Measurements from ENCODE around the gene FAM221A. TPM values are rescaled to one million over a fixed set of nuclear protein-coding genes. Genes with fewer than 3 reads are reported as not detected.

FAM221A gene, protein sequence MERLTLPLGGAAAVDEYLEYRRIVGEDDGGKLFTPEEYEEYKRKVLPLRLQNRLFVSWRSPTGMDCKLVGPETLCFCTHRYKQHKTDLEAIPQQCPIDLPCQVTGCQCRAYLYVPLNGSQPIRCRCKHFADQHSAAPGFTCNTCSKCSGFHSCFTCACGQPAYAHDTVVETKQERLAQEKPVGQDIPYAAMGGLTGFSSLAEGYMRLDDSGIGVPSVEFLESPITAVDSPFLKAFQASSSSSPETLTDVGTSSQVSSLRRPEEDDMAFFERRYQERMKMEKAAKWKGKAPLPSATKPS
- total RNA-seq, result 1 to 10 TPM; 4.7 to 5.4 TPM

DNA sequence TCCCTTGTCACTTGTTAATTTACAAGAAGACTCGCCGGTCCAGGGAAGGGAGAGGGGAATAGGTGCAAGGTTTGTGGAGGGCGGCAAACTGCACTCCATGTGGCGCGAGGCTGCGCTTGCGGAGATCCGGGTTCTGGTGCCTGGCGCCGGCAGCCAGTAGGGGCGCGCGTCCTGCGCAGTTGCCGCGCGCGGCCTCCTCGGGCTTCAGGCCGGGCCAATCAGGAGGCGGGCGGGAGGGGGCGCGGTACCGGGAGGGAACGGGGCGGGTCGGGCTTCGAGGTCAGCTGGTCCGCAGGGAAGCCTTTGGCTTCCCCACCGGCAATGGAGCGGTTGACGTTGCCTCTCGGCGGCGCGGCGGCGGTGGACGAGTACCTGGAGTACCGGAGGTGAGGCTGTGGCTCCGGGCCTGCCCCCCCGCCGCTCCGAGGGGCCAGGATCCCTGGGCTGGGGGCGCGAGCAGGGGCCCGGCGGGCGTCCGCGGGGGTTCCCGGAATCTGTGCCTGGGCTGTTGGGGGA is at the start of gene FAM221A:
TSS of gene FAM221A (plus strand) at position 302 of the 516 bp plus-strand sequence. CDS start at position 322, 20 bp downstream.
- Mint-ChIP-seq H3K36me3 (ENCODE audit: low read depth) (no peaks in the 10 kb centered on the region), H3K4me1 (ENCODE audit: low read depth) (peaks cover 11% of the 10 kb centered on the region), H3K27ac (peak within 1 kb of the TSS; percentile 70), H3K4me3 (peak within 1 kb of the TSS; percentile 92), H3K9me3 (ENCODE audit: insufficient read depth) (no peaks in the 10 kb centered on the region), H3K27me3 (ENCODE audit: low read depth) (peaks cover 6% of the 10 kb centered on the region)
- ATAC-seq (peak; percentile 98), DNase-seq (peak; percentile 85)
- ChIA-PET POLR2A (no interaction called here), CTCF (interaction anchor here (0.9 to 6.5 kb wide), 9 partner anchors 9 to 134 kb away, joined by 3 to 30 read pairs (median 4); partner anchors contain the start of genes CCDC126 and STK31)

DNA sequence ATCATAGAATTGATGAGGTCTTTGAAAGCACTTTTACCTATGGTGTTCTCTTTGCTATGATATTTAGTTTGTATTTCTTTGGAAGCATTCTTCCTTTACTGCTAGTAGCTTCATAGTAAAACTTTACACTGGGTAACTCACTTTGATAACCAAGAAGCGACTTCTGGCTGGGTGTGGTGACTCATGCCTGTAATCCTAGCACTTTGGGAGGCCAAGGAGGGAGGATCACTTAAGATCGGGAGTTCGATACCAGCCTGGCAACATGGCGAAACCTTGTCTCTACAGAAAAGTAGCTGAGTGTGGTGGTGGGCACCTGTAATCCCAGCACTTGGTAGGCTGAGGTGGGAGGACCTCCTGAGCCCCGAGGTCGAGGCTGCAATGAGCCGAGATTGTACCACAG is 46.6 kb upstream of the FAM221A start:
- Mint-ChIP-seq H3K4me3 (no peak overlapping the region), H3K9me3 (ENCODE audit: insufficient read depth) (no peaks in the 10 kb centered on the region), H3K27ac (no peak overlapping the region), H3K4me1 (ENCODE audit: low read depth) (no peaks in the 10 kb centered on the region), H3K36me3 (ENCODE audit: low read depth) (peaks cover 2% of the 10 kb centered on the region), H3K27me3 (ENCODE audit: low read depth) (no peaks in the 10 kb centered on the region)
- ChIA-PET POLR2A (no interaction called here), CTCF (no interaction called here)
- ATAC-seq (no peak), DNase-seq (no peak)

DNA sequence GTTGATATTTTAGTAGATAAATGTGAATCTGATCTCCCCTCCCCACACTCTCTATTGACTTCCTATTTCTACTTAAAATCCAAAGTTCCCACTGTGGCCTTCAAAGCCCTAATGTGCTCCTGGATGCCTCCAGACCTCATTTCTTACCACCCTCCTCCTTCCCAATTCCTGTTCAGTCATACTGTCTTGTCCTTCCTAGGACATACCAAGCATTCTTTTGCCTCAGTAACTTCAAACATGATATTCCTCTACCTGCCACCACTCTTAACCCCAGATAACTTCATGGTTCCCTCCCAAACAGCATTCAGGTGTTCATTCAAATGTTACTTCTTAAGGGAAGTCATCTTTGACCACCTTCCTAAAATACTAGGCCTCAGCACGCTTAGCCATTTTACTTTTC is 34.2 kb upstream of the FAM221A start:
- ATAC-seq (no peak), DNase-seq (no peak)
- ChIA-PET CTCF (no interaction called here), POLR2A (no interaction called here)
- Mint-ChIP-seq H3K27me3 (ENCODE audit: low read depth) (no peaks in the 10 kb centered on the region), H3K9me3 (ENCODE audit: insufficient read depth) (no peaks in the 10 kb centered on the region), H3K4me1 (ENCODE audit: low read depth) (no peaks in the 10 kb centered on the region), H3K4me3 (no peak overlapping the region), H3K27ac (no peak overlapping the region), H3K36me3 (ENCODE audit: low read depth) (no peaks in the 10 kb centered on the region)

DNA sequence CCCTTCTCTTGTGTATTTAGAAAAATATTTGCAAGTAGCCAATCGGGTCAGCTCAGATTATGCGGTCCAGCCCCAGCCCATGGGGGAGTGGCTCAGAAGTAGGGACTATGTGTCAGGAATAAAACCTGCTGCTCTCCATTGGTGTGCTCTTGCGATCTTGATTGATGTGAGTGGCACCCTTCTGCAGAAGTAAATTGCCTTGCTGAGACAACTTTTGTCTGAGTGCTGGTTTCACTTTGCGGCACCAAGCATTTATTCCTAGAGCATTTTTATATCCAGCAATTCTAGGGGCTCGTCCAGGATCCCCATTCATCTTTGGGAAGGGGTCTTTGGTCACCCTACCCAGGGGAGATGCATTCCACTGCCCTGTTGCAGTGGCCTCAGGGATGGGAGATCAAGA is 26.1 kb upstream of the FAM221A start:
- Mint-ChIP-seq H3K27ac (no peak overlapping the region), H3K4me3 (no peak overlapping the region), H3K27me3 (ENCODE audit: low read depth) (no peaks in the 10 kb centered on the region), H3K9me3 (ENCODE audit: insufficient read depth) (no peaks in the 10 kb centered on the region), H3K36me3 (ENCODE audit: low read depth) (no peaks in the 10 kb centered on the region), H3K4me1 (ENCODE audit: low read depth) (no peaks in the 10 kb centered on the region)
- no peak for ATAC-seq
- POLR2A ChIA-PET, result no interaction called here
- DNase-seq, result no peak
- CTCF ChIA-PET, result no interaction called here

DNA sequence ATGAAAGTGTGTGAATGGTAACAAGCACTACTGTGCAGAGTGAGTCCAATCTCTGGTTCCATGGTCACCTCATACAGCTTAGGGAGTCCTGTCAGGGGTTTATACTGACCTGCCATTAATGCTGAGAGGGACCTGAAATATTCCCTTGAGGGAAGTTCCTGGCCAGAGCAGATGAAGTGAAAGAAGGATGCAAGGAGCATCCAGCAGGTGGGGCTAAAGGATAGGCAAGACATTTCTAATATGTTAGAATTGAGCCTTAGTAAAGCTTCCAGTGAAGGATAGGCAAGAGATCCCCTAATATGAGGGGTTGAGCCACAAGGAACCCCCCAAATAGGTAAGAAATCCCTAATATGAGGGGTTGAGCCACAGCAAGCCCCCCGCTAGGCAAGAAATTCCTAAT is 25.5 kb upstream of the FAM221A start:
- POLR2A ChIA-PET, result no interaction called here
- no peak for ATAC-seq
- Mint-ChIP-seq H3K9me3 (ENCODE audit: insufficient read depth) (no peaks in the 10 kb centered on the region), H3K4me3 (no peak overlapping the region), H3K4me1 (ENCODE audit: low read depth) (no peaks in the 10 kb centered on the region), H3K27me3 (ENCODE audit: low read depth) (no peaks in the 10 kb centered on the region), H3K36me3 (ENCODE audit: low read depth) (no peaks in the 10 kb centered on the region), H3K27ac (no peak overlapping the region)
- DNase-seq, result peak; percentile 24
- CTCF ChIA-PET, result no interaction called here

DNA sequence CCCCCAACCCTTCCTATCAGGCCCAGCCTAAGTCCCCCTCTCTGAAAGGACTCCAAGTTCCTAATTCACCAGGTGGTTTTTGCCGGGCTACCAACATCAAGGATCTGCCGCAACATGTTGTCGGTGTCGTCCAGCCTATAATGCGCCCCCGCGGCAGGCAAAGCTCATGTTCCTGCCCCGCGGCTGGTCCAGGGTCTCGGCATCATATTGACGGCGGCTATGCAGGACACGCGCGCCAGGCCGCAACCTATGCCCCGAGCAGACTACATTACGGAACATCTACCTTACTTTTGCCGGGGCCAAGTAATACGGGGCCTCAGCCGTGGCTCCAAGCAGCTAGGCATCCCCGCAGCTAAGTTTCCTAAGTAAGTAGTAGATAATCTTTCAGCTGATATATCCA is 24.6 kb upstream of the FAM221A start:
- ATAC-seq (no peak), DNase-seq (no peak)
- ChIA-PET POLR2A (no interaction called here), CTCF (no interaction called here)
- H3K4me1 Mint-ChIP-seq (ENCODE audit: low read depth), result no peaks in the 10 kb centered on the region
- no peak overlapping the region for H3K27ac Mint-ChIP-seq
- no peaks in the 10 kb centered on the region for H3K9me3 Mint-ChIP-seq (ENCODE audit: insufficient read depth)
- H3K27me3 Mint-ChIP-seq (ENCODE audit: low read depth), result no peaks in the 10 kb centered on the region
- no peaks in the 10 kb centered on the region for H3K36me3 Mint-ChIP-seq (ENCODE audit: low read depth)
- no peak overlapping the region for H3K4me3 Mint-ChIP-seq

DNA sequence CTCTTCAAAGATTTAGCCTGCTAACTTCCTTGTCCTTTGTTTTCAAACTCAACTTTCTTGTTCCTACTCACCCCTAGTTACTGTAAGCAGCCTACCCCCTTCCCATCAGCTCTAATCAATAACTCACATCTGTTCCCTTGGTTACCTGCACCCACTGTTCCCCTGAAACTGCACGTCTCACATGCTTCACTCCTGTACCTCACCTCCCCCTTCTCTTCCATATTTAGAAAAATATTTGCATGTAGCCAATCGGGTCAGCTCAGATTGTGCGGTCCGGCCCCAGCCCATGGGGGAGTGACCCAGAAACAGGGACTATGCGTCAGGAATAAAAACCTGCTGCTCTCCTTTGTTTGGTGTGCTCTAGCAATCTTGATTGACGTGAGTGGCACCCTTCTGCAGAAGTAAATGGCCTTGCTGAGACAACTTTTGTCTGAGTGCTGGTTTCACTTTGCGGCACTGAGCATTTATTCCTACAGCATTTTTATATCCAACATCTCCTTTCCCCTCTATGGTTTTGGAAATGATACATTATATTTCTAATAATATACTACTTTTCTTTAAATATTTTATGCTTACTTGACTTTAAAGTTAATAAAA is 21.1 kb upstream of the FAM221A start:
- H3K4me3 Mint-ChIP-seq, result no peak overlapping the region
- DNase-seq (no peak), ATAC-seq (no peak)
- H3K27ac Mint-ChIP-seq, result no peak overlapping the region
- no peaks in the 10 kb centered on the region for H3K36me3 Mint-ChIP-seq (ENCODE audit: low read depth)
- no peaks in the 10 kb centered on the region for H3K9me3 Mint-ChIP-seq (ENCODE audit: insufficient read depth)
- POLR2A ChIA-PET, result interaction anchor here (0.7 kb wide), 1 partner anchor 12 kb away, joined by 4 read pairs; no protein-coding TSS in a partner anchor
- H3K27me3 Mint-ChIP-seq (ENCODE audit: low read depth), result no peaks in the 10 kb centered on the region
- no peaks in the 10 kb centered on the region for H3K4me1 Mint-ChIP-seq (ENCODE audit: low read depth)
- CTCF ChIA-PET, result no interaction called here

DNA sequence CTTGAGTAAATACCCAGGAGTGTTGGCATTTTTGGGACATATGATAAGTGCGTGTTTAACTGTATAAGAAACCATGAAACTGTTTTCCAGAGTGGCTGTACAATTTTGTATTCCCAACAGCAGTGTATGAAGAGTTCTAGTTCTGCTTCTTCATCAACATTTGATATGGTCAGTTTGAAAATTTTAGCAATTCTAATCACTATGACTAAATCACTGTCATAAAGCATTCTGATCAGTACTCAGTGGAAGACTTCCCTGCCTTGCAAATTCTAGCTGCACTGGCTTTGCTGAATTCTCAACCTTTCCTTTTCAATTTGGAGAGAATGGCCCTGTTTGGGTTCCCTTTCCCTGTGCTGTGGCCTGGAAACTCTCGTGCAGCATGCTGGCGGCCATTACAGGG is 18.6 kb upstream of the FAM221A start:
- ChIA-PET CTCF (no interaction called here), POLR2A (no interaction called here)
- Mint-ChIP-seq H3K4me3 (no peak overlapping the region), H3K4me1 (ENCODE audit: low read depth) (no peaks in the 10 kb centered on the region), H3K27me3 (ENCODE audit: low read depth) (no peaks in the 10 kb centered on the region), H3K9me3 (ENCODE audit: insufficient read depth) (no peaks in the 10 kb centered on the region), H3K27ac (no peak overlapping the region), H3K36me3 (ENCODE audit: low read depth) (no peaks in the 10 kb centered on the region)
- DNase-seq, result no peak
- no peak for ATAC-seq

DNA sequence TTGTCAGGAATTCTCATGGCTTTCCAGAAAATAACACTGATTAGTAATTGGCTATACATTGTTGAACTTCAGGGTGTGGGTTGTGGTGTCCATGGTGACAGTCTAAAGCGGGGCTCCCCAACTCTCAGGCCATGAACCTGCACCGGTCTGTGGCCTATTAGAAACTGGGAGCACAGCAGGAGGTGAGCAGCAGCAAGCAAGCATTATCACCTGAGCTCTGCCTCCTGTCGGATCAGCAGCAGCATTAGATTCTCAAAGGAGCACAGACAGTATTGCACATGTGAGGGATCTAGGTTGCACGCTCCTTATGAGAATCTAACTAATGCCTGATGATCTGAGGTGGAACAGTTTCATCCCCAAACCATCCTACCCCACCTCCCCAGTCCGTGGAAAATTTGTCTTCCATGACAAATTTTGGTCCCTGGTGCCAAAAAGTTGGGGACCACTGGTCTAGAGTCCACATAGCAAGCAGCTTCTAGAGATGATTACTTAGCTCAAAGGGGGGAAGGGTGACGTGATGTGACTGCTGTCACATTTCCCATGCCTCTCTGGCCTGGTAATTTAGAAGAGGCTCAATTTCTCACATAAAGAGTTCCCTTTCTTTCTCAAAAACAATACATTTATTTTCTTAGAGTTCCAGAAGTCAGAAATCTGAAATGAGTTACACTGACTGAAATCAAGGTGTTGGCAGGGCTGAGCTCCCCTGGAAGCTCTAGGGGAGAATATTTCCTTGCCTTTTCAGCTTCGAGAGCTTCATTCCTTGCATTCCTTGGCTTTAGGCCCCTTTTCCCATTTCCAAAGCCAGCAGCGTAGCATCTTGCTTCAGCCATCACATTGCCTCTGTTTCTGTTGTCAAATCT is 17.6 kb upstream of the FAM221A start:
- no peak for DNase-seq
- Mint-ChIP-seq H3K27me3 (ENCODE audit: low read depth) (no peaks in the 10 kb centered on the region), H3K27ac (no peak overlapping the region), H3K4me1 (ENCODE audit: low read depth) (no peaks in the 10 kb centered on the region), H3K36me3 (ENCODE audit: low read depth) (no peaks in the 10 kb centered on the region), H3K4me3 (no peak overlapping the region), H3K9me3 (ENCODE audit: insufficient read depth) (no peaks in the 10 kb centered on the region)
- ChIA-PET CTCF (no interaction called here), POLR2A (interaction anchor here (0.6 kb wide), 1 partner anchor 1718 kb away, joined by 3 read pairs; no protein-coding TSS in a partner anchor)
- no peak for ATAC-seq

DNA sequence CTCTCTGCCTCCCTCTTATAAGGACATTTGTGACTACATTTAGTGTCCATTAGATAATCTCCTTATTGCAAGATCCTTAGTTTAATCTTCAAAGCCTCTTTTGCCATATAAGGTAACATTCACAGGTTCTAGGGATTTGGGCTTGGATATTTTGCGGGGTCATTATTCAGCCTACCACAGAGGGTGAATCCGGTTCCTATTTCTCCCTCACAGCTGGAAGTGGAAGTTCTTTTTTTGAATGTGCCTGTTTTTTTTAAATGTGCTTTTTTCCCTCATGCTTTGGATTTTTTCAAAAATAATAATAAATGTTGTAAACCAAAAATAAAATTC is 17.1 kb upstream of the FAM221A start:
- ChIA-PET CTCF (no interaction called here), POLR2A (no interaction called here)
- H3K27me3 Mint-ChIP-seq (ENCODE audit: low read depth), result no peaks in the 10 kb centered on the region
- H3K4me3 Mint-ChIP-seq, result no peak overlapping the region
- H3K4me1 Mint-ChIP-seq (ENCODE audit: low read depth), result no peaks in the 10 kb centered on the region
- no peaks in the 10 kb centered on the region for H3K9me3 Mint-ChIP-seq (ENCODE audit: insufficient read depth)
- H3K27ac Mint-ChIP-seq, result no peak overlapping the region
- ATAC-seq, result no peak
- no peaks in the 10 kb centered on the region for H3K36me3 Mint-ChIP-seq (ENCODE audit: low read depth)
- DNase-seq, result no peak

DNA sequence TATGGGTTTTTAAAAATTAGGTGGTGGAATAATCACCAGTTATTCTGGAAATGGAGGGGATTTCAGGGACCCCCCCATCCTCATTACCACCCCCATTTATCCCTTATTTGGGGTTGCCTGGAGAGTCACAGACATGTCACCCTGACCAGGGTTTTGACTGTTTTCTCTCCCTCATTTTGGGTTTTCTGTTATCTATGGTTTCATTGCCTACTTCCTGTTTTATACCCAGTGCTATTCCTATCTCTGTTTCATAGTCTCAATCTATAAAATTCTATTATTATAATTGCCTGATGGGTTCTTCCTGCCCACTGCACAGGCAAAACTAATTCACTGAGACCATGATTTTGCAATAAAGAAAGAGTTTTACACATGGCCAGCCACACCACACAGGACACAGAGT is 15.9 kb upstream of the FAM221A start:
- Mint-ChIP-seq H3K4me1 (ENCODE audit: low read depth) (no peaks in the 10 kb centered on the region), H3K9me3 (ENCODE audit: insufficient read depth) (no peaks in the 10 kb centered on the region), H3K36me3 (ENCODE audit: low read depth) (no peaks in the 10 kb centered on the region), H3K4me3 (no peak overlapping the region), H3K27ac (no peak overlapping the region), H3K27me3 (ENCODE audit: low read depth) (no peaks in the 10 kb centered on the region)
- CTCF ChIA-PET, result interaction anchor here (0.7 kb wide), 1 partner anchor 1037 kb away, joined by 3 read pairs; no protein-coding TSS in a partner anchor
- POLR2A ChIA-PET, result no interaction called here
- DNase-seq, result no peak
- ATAC-seq, result no peak

DNA sequence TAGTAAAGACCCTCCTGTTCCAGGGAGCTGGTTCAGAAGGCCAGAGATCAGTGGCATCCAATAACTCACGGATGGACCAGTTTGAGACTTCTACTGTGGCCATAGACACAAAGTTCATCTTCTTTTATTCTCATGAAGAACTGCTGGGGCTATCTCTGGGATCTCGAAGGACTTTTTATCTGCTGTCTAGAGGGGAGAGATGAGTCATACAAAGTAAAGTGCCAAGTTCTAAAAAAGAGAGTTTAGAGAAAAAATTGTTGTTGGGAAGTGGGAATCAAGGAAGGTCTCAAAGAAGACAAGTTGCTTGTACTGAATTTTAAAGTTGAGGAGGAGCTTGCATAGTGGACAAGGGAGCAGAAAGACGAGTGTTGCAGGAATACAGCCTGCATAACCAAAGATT is 8.0 kb upstream of the FAM221A start:
- no peaks in the 10 kb centered on the region for H3K9me3 Mint-ChIP-seq (ENCODE audit: insufficient read depth)
- ChIA-PET POLR2A (no interaction called here), CTCF (interaction anchor here (1.6 kb wide), 1 partner anchor 25 kb away, joined by 3 read pairs; no protein-coding TSS in a partner anchor)
- H3K4me3 Mint-ChIP-seq, result no peak overlapping the region
- ATAC-seq (no peak), DNase-seq (no peak)
- H3K36me3 Mint-ChIP-seq (ENCODE audit: low read depth), result no peaks in the 10 kb centered on the region
- H3K4me1 Mint-ChIP-seq (ENCODE audit: low read depth), result no peaks in the 10 kb centered on the region
- H3K27ac Mint-ChIP-seq, result no peak overlapping the region
- peaks cover 18% of the 10 kb centered on the region for H3K27me3 Mint-ChIP-seq (ENCODE audit: low read depth)
